OCI-LY1 (cell line): Measurements from ENCODE around the gene SCNN1B.

Source experiments
- H2AFZ ChIP-seq: fragments of 200-600 bp; sonication (generic), shearing (Covaris generic); 2 replicates; pipeline ENCODE4 v1.6.0; 2014; ENCODE audit warnings: antibody characterized with exemption, mild to moderate bottlenecking, low read length
- H3F3A ChIP-seq: fragments of 200-600 bp; sonication (generic), shearing (Covaris generic); 2 replicates; pipeline ENCODE4 v1.6.0; 2014; ENCODE audit warnings: mild to moderate bottlenecking, antibody characterized with exemption, low read length, moderate library complexity; ENCODE audit not compliant: insufficient read depth
- H3K27ac ChIP-seq: fragments of 200-600 bp; sonication (generic); 2 replicates; pipeline ENCODE4 v1.5.1; 2014; ENCODE audit warnings: low read length, mixed run types, mild to moderate bottlenecking, low read depth; ENCODE audit not compliant: poor library complexity, severe bottlenecking
- H3K27me3 ChIP-seq: fragments of 200-600 bp; sonication (generic); 2 replicates; pipeline ENCODE4 v1.6.0; 2014; ENCODE audit warnings: antibody characterized with exemption, mild to moderate bottlenecking, low read length, moderate library complexity; ENCODE audit not compliant: insufficient read depth
- H3K36me3 ChIP-seq: fragments of 200-600 bp; sonication (generic); 2 replicates; pipeline ENCODE4 v1.6.1; 2014; ENCODE audit warnings: mild to moderate bottlenecking, antibody characterized with exemption, low read length, moderate library complexity, mixed read lengths; ENCODE audit not compliant: insufficient read depth
- H3K4me1 ChIP-seq: fragments of 200-600 bp; sonication (generic); 2 replicates; pipeline ENCODE4 v1.5.1; 2014; ENCODE audit warnings: mild to moderate bottlenecking, low read length, moderate library complexity; ENCODE audit not compliant: insufficient read depth, severe bottlenecking
- H3K4me2 ChIP-seq: fragments of 200-600 bp; sonication (generic), shearing (Covaris generic); 2 replicates; pipeline ENCODE4 v1.6.1; 2014; ENCODE audit warnings: low read length
- H3K4me3 ChIP-seq: fragments of 200-600 bp; sonication (generic); 2 replicates; pipeline ENCODE4 v1.5.1; 2014; ENCODE audit warnings: low read length, low read depth, mild to moderate bottlenecking, mixed read lengths; ENCODE audit not compliant: poor library complexity, severe bottlenecking
- H3K79me2 ChIP-seq: fragments of 200-600 bp; shearing (Covaris generic); 2 replicates; pipeline ENCODE4 v1.6.1; 2016; ENCODE audit warnings: mixed run types, low read length, mixed read lengths; ENCODE audit not compliant: insufficient read depth
- H3K9ac ChIP-seq: fragments of 200-600 bp; sonication (generic), shearing (Covaris generic); 2 replicates; pipeline ENCODE4 v1.6.1; 2014; ENCODE audit warnings: mild to moderate bottlenecking, low read length, mixed read lengths
- H3K9me2 ChIP-seq: fragments of 200-600 bp; sonication (generic), shearing (Covaris generic); 2 replicates; pipeline ENCODE4 v1.6.1; 2014; ENCODE audit warnings: low read depth, mild to moderate bottlenecking, low read length, mixed read lengths
- H3K9me3 ChIP-seq: fragments of 200-600 bp; shearing (Covaris generic); 2 replicates; pipeline ENCODE4 v1.6.1; 2014; ENCODE audit warnings: low read length, mixed read lengths
- H4K20me1 ChIP-seq: fragments of 200-600 bp; sonication (generic), shearing (Covaris generic); 2 replicates; pipeline ENCODE4 v1.6.0; 2016; ENCODE audit warnings: mild to moderate bottlenecking, low read length; ENCODE audit not compliant: insufficient read depth
- CTCF ChIP-seq: fragments of 200-600 bp; sonication (generic), shearing (Covaris generic); IDR thresholded peaks from 2 replicates; pipeline ENCODE4 v1.5.1; 2017; ENCODE audit warnings: mild to moderate bottlenecking, antibody characterized with exemption, low read length, moderate library complexity, mixed read lengths
- EZH2 ChIP-seq: fragments of 200-600 bp; sonication (generic), shearing (Covaris generic); IDR thresholded peaks from 2 replicates; pipeline ENCODE4 v1.8.0; 2017; ENCODE audit warnings: borderline replicate concordance, mixed run types, mild to moderate bottlenecking, antibody characterized with exemption, low read length, moderate library complexity, mixed read lengths

Gene SCNN1B

DNA sequence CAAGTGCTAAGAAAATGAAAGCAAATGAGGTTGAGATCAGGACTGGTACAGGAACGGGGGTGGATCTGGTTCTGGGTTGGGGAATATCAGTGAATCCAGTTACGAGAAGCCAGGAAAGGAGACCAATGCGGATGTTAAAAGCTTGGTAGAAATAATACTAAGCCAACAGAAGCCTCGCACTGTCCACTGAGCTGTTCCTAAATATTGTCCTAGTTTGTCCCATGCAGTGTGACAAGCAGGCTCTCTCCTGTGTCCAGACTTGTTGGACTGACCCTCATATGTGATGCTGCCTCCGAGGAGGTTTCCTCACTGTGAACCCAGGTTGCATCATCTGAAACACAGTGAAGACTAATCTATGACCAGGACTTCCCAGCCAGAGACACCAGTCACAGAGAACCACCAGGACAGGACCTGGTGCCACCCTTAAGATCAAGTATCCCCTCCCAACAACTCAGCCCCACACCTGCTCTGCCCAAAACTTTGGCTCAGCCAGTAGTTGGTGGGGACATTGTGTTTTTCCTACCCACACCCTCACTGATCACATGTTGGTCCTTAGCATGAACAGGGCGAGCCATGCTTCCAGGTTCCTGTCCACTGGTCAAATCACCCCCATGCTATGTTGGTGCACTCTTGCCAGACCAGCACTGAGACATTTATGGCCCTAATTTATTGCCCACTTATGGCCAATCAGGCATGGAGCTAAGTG, 32.7 kb upstream of the SCNN1B start:
- no peaks in the 10 kb centered on the region for H3K36me3 ChIP-seq
- H3K27ac ChIP-seq, result no peak overlapping the region
- no peak overlapping the region for H2AFZ ChIP-seq
- no peak overlapping the region for H3K4me2 ChIP-seq
- H3F3A ChIP-seq, result no peaks in the 10 kb centered on the region
- no peaks in the 10 kb centered on the region for H3K4me1 ChIP-seq
- H4K20me1 ChIP-seq, result no peaks in the 10 kb centered on the region
- no peak overlapping the region for H3K4me3 ChIP-seq
- no peaks in the 10 kb centered on the region for H3K9me3 ChIP-seq
- H3K79me2 ChIP-seq, result no peaks in the 10 kb centered on the region
- H3K9me2 ChIP-seq, result no peaks in the 10 kb centered on the region
- H3K27me3 ChIP-seq, result no peaks in the 10 kb centered on the region
- TF ChIP-seq CTCF, result no peak
- TF ChIP-seq EZH2, result no peak
- no peak overlapping the region for H3K9ac ChIP-seq

GRCh38 chr16:23270654-23271053, 31.4 kb upstream of the SCNN1B start:
- no peaks in the 10 kb centered on the region for H3K27me3 ChIP-seq
- H3K36me3 ChIP-seq, result no peaks in the 10 kb centered on the region
- H4K20me1 ChIP-seq, result no peaks in the 10 kb centered on the region
- no peak for TF ChIP-seq EZH2
- no peak for TF ChIP-seq CTCF
- H3K9ac ChIP-seq, result no peak overlapping the region
- H3K4me2 ChIP-seq, result no peak overlapping the region
- H3F3A ChIP-seq, result no peaks in the 10 kb centered on the region
- no peaks in the 10 kb centered on the region for H3K4me1 ChIP-seq
- no peaks in the 10 kb centered on the region for H3K79me2 ChIP-seq
- no peaks in the 10 kb centered on the region for H3K9me3 ChIP-seq
- no peak overlapping the region for H3K27ac ChIP-seq
- no peak overlapping the region for H3K4me3 ChIP-seq
- no peak overlapping the region for H2AFZ ChIP-seq
- H3K9me2 ChIP-seq, result no peaks in the 10 kb centered on the region

DNA sequence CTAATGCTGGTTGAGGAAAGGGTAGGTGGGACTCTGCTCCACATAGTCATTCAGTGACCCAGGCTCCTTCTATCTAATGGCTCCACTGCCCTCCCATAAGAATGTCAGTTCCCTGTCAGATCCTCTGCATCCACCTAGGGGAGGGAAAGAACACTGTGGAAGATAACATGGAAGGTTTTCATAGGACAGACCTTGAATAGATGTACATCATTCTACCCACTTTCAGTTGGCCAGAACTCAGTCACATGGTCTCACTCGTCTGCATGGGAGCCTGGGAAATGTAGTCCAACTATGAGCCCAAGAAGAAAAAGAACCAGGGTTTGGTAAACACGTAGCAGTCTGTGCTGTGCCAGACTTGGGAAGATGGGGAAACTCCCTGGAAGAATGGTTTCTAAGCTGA, 27.1 kb upstream of the SCNN1B start:
- Histone ChIP-seq H3K9ac (no peak overlapping the region), H3K36me3 (no peaks in the 10 kb centered on the region), H3K27ac (no peak overlapping the region), H3K9me3 (no peaks in the 10 kb centered on the region), H4K20me1 (no peaks in the 10 kb centered on the region), H3K4me3 (no peak overlapping the region), H3K4me1 (no peaks in the 10 kb centered on the region), H3K79me2 (no peaks in the 10 kb centered on the region), H3K4me2 (no peak overlapping the region), H3K27me3 (no peaks in the 10 kb centered on the region), H2AFZ (no peak overlapping the region), H3F3A (no peaks in the 10 kb centered on the region), H3K9me2 (no peaks in the 10 kb centered on the region)
- no peak for TF ChIP-seq EZH2
- TF ChIP-seq CTCF, result no peak
